ENCODE measurements around the gene MMP15. TPM values are rescaled to one million over a fixed set of nuclear protein-coding genes. Genes with fewer than 3 reads are reported as not detected.
A peak's percentile ranks its signal among the peaks of the same experiment; 100 is the strongest.

The MMP15 gene
- total and polyA plus RNA-seq, 2 of the 13 experiments (the other 11 are each of a cell fraction or from before 2014, with no cell fraction given), result 35.2 to 44.9 TPM

DNA sequence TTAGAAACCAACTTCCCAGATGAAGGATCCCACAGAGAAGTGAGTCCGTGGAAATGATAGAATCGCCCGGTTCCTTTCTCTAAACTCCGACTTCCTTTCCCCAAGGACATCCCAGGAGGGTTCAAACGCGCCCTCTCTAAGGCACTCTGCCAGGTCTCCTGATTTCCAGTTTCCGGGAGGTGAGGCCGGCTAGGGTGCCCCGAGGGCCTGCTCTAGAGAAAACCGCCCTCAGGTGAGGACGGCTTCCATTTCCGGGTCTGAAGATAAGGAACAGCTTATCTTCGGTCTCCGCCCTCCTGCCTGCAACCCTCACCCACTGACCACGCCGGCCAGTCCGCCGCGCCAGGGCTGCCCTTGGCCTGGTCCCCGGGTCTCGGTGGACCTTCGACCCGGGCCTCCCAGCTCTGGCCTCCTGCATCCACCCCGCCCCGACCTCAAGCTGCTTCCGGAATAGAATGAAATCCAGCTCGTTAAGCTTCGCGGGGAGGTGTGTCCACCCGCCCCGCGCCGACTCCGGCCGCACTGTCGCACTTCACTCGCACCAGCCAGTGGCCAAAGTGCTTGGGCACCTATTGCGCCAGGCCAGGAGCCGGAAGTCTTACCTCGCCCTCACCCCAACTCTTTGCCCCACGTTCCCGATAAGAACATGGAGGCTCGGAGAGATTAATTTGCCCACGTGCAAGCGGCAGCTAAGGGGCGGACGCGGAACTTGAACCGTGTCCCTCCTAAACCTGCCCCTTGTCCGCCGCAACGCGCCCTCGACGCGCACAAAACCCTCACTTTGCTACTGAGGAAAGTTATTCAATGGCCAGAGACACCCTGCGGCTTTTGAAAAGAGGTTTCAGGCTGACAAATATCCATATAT is 836 bp upstream of the MMP15 start (continued):
- TF ChIP-seq ISX (CRISPR knock-in tag; conservative IDR thresholded peaks at IDR 0.05) (no peak), ZNF782 (CRISPR knock-in tag; IDR thresholded peaks at IDR 0.05; ENCODE audit: borderline replicate concordance) (peak; percentile 27; the same call in 1 of the 2 replicates), ZNF10 (CRISPR knock-in tag; IDR thresholded peaks at IDR 0.05; ENCODE audit: borderline replicate concordance, low read depth) (no peak), GATAD2A (CRISPR knock-in tag; IDR thresholded peaks at IDR 0.05) (peak; percentile 86), KAT7 (CRISPR knock-in tag; IDR thresholded peaks at IDR 0.05; ENCODE audit: borderline replicate concordance) (no peak; the same call in 1 of the 2 replicates), MYNN (CRISPR knock-in tag; IDR thresholded peaks at IDR 0.05; ENCODE audit: low read depth) (peak; percentile 81; the same call in 1 of the 2 replicates), NCOA2 (CRISPR knock-in tag; IDR thresholded peaks at IDR 0.05) (peak; percentile 75; the same call in 1 of the 2 replicates), REXO4 (CRISPR knock-in tag; IDR thresholded peaks at IDR 0.05; ENCODE audit: borderline replicate concordance) (no peak), ZNF331 (CRISPR knock-in tag; IDR thresholded peaks at IDR 0.05) (peak; percentile 79; the same call in 1 of the 2 replicates), KAT8 (CRISPR knock-in tag; IDR thresholded peaks at IDR 0.05) (peak; percentile 90; the same call in 1 of the 2 replicates), HNRNPLL (IDR thresholded peaks at IDR 0.05; ENCODE audit: low read depth, low read length, poor library complexity, severe bottlenecking) (peak; percentile 88), ZNF589 (CRISPR knock-in tag; conservative IDR thresholded peaks at IDR 0.05) (peak; percentile 51), NRL (CRISPR knock-in tag; IDR thresholded peaks at IDR 0.05; ENCODE audit: borderline replicate concordance) (peak; percentile 12), ZNF230 (CRISPR knock-in tag; IDR thresholded peaks at IDR 0.05) (peak; percentile 91), ZNF768 (CRISPR knock-in tag; IDR thresholded peaks at IDR 0.05) (peak; percentile 72), ZNF747 (CRISPR knock-in tag; IDR thresholded peaks at IDR 0.05; ENCODE audit: borderline replicate concordance) (peak; percentile 59)
- TF ChIP-seq, protein P1, sequence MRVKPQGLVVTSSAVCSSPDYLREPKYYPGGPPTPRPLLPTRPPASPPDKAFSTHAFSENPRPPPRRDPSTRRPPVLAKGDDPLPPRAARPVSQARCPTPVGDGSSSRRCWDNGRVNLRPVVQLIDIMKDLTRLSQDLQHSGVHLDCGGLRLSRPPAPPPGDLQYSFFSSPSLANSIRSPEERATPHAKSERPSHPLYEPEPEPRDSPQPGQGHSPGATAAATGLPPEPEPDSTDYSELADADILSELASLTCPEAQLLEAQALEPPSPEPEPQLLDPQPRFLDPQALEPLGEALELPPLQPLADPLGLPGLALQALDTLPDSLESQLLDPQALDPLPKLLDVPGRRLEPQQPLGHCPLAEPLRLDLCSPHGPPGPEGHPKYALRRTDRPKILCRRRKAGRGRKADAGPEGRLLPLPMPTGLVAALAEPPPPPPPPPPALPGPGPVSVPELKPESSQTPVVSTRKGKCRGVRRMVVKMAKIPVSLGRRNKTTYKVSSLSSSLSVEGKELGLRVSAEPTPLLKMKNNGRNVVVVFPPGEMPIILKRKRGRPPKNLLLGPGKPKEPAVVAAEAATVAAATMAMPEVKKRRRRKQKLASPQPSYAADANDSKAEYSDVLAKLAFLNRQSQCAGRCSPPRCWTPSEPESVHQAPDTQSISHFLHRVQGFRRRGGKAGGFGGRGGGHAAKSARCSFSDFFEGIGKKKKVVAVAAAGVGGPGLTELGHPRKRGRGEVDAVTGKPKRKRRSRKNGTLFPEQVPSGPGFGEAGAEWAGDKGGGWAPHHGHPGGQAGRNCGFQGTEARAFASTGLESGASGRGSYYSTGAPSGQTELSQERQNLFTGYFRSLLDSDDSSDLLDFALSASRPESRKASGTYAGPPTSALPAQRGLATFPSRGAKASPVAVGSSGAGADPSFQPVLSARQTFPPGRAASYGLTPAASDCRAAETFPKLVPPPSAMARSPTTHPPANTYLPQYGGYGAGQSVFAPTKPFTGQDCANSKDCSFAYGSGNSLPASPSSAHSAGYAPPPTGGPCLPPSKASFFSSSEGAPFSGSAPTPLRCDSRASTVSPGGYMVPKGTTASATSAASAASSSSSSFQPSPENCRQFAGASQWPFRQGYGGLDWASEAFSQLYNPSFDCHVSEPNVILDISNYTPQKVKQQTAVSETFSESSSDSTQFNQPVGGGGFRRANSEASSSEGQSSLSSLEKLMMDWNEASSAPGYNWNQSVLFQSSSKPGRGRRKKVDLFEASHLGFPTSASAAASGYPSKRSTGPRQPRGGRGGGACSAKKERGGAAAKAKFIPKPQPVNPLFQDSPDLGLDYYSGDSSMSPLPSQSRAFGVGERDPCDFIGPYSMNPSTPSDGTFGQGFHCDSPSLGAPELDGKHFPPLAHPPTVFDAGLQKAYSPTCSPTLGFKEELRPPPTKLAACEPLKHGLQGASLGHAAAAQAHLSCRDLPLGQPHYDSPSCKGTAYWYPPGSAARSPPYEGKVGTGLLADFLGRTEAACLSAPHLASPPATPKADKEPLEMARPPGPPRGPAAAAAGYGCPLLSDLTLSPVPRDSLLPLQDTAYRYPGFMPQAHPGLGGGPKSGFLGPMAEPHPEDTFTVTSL (CRISPR knock-in tag; IDR thresholded peaks at IDR 0.05; ENCODE audit: borderline replicate concordance), result peak; percentile 75; the same call in 1 of the 2 replicates
- TF ChIP-seq, protein P2, sequence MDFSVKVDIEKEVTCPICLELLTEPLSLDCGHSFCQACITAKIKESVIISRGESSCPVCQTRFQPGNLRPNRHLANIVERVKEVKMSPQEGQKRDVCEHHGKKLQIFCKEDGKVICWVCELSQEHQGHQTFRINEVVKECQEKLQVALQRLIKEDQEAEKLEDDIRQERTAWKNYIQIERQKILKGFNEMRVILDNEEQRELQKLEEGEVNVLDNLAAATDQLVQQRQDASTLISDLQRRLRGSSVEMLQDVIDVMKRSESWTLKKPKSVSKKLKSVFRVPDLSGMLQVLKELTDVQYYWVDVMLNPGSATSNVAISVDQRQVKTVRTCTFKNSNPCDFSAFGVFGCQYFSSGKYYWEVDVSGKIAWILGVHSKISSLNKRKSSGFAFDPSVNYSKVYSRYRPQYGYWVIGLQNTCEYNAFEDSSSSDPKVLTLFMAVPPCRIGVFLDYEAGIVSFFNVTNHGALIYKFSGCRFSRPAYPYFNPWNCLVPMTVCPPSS (IDR thresholded peaks at IDR 0.05), result no peak
- TF ChIP-seq, protein P3, sequence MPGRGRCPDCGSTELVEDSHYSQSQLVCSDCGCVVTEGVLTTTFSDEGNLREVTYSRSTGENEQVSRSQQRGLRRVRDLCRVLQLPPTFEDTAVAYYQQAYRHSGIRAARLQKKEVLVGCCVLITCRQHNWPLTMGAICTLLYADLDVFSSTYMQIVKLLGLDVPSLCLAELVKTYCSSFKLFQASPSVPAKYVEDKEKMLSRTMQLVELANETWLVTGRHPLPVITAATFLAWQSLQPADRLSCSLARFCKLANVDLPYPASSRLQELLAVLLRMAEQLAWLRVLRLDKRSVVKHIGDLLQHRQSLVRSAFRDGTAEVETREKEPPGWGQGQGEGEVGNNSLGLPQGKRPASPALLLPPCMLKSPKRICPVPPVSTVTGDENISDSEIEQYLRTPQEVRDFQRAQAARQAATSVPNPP (CRISPR knock-in tag; IDR thresholded peaks at IDR 0.05), result 0 out of 2 replicates have a peak, but pooled peaks have one; percentile 46
- TF ChIP-seq, protein P4, sequence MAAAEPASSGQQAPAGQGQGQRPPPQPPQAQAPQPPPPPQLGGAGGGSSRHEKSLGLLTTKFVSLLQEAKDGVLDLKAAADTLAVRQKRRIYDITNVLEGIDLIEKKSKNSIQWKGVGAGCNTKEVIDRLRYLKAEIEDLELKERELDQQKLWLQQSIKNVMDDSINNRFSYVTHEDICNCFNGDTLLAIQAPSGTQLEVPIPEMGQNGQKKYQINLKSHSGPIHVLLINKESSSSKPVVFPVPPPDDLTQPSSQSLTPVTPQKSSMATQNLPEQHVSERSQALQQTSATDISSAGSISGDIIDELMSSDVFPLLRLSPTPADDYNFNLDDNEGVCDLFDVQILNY (CRISPR knock-in tag; conservative IDR thresholded peaks at IDR 0.05), result peak; percentile 90

Data from HepG2 (cell line).